ENCODE measurements around the gene LYPD8.
"Not testable (repeated sequence)": the region's sequence is repeated elsewhere in the genome, so short reads cannot be mapped to it uniquely, and the experiment has no call there.

Gene LYPD8, protein sequence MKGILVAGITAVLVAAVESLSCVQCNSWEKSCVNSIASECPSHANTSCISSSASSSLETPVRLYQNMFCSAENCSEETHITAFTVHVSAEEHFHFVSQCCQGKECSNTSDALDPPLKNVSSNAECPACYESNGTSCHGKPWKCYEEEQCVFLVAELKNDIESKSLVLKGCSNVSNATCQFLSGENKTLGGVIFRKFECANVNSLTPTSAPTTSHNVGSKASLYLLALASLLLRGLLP

DNA sequence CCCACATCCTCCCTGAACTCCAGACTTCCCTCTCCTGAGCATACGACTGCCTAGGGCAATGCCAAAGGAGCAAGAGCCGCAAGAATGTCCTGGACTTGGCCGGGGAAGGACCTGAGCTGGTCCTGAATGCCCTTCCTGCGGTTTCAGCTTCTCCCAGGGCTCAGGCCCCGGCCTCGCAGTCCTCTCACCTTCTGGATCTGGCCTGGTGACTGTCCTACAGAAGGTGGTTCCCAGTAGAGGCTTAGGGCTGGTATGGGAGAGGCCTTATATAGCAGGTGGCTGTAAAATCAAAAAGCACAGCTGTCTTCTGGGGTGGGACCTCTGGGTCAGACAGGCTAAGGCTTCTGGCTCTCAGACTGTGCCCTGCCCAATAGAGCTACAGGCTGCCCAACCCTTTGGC, at the start of gene LYPD8:
Gene LYPD8, minus strand, starts transcription at position 243 of the 400 bp plus-strand sequence. CDS start 4,678 bp downstream, outside the sequence.
- H3K4me3 ChIP-seq (ENCODE audit: low read depth, low read length) = no peak within 1 kb of the TSS

DNA sequence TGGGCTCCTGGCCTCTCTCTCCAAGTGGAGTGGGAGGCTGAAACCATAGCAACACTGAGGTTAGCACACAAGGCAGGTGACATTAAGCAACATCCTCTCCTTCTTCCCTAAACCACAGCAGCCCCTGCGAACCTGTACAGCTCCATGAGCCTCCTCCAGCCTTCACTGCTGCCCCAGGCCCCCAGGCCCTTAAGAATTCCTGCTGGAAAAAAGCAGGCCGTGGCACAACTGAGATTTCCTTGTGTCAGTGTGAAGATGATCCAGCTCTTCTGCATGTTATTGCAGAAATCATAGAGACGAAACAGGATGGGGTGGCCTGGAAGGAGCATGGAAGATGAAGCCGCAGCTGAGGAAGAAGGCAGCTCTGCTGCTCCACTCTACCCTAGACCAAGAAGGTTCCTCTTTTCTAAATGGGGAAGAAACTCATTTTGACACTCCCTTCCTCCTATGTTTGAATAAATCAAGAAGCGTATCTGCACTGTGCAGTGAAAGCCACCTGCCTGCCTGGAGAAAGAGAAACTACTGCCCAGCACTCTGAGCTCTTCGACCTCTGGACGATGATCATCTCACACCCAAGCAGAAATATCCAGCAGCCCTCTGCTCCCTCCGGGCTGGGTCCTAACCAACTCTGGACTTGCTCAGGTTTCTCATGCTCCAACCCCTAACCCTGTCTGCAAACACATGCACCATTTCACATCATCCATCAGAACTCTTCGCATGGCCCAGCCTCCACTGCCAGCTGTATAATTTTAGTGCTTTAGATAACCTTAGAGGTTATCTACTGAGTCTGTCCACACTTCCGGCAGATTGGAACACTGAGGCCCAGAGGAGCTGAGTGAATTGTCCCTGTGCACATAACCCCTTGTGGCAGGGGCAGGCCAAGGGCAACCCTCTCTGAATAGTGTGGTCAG, 49.5 kb upstream of the LYPD8 start:
- no peak overlapping the region for H3K4me3 ChIP-seq (ENCODE audit: low read depth, low read length)

DNA sequence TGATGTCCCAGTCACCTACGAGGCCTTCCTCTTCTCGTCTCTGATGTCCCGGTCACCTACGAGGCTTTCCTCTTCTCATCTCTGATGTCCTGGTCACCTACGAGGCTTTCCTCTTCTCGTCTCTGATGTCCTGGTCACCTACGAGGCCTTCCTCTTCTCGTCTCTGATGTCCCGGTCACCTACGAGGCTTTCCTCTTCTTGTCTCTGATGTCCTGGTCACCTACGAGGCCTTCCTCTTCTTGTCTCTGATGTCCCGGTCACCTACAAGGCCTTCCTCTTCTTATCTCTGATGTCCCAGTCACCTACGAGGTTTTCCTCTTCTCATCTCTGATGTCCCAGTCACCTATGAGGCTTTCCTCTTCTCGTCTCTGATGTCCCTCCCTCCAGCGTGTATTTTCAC, 47.9 kb upstream of the LYPD8 start:
- H3K4me3 ChIP-seq (ENCODE audit: low read depth, low read length) = not testable (repeated sequence)

DNA sequence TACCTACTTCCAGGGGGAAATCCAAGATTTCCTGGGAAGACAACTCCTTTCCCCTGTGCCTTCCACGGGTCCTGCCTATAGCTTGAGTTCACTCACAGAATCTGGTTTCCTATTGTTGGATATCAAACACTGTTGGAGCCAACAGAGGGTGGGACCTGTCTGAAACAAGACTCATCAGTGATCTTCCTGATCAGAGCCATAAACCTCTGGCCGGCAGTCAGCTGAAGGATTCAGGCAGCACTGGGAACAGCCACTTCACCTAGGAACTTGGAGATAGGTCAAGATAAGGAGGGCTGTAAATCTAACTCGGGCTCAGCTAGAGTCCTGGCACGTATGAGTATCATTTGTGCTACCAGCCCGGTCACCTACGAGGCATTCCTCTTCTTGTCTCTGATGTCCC, 46.9 kb upstream of the LYPD8 start:
- no peak overlapping the region for H3K4me3 ChIP-seq (ENCODE audit: low read depth, low read length)

DNA sequence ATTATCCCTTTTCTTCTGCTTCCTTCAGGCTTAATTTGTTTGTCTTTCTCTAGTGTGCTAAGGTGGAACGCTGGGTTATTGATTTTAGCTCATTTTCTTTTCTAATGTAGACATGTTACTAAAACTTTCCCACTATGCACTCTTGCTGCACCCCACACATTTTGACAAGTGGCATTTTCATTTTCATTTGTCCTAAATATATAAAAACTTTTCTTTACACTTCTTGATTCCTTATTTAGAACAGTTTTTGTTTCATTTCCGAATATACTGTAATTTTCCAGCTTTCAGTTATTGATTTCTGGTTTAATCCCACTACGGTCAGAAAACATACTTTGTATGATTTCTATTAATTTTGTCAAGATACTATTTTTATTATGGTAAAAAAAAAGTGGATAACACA, 44.9 kb upstream of the LYPD8 start:
- no peak overlapping the region for H3K4me3 ChIP-seq (ENCODE audit: low read depth, low read length)

DNA sequence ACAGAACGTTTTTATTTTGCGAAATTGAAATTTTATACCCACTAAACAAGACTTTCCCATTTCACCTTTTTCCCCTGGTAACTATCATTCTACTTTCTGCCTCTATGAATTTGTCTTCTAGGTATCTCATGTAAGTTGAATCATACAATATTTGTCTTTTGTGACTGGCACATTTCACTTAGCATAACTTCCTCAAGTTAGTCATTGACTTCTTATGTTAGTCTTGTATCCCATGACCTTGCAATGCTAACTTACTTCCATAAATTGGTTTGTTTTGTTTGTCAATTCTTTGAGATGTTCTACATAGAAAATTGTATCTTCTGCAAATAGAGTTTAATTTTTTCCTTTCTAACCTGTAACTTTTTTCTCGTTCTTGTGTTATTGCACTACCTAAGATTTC, 43.2 kb upstream of the LYPD8 start:
- H3K4me3 ChIP-seq (ENCODE audit: low read depth, low read length) = no peak overlapping the region

DNA sequence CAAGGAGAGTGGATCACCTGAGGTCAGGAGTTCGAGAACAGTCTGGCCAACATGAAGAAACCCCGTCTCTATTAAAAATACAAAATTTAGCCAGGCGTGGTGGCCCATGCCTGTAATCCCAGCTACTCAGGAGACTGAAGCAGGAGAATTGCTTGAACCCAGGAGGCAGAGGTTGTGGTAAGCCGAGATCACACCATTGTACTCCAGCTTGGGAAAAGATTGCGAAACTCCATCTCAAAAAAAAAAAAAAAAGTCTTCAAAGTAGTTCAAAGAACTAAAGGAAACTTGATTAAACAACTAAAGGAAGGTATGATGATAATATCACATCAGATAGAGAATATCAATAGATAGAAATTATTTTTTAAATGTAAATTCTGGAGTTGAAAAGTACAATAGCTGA, 39.1 kb upstream of the LYPD8 start:
- not testable (repeated sequence) for H3K4me3 ChIP-seq (ENCODE audit: low read depth, low read length)

DNA sequence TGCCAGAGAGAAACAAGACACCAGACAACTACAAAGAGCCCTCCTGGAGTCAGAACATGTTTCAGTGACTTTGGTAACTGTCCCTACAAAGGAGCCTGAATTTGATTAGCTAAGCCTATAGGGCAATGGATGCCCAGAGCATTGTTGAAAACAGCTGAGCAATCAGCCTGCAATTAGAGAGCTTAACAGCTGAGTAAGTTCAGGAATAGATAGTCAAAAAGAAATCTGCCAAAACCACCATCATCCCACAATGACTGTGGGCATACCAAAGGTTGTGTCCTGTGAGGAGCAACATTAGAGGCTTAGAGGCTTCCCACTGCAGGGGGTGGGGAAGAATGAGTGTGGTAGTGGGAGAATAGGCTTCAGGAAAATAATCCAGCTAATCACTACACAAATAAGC, 38.0 kb upstream of the LYPD8 start:
- no peak overlapping the region for H3K4me3 ChIP-seq (ENCODE audit: low read depth, low read length)

DNA sequence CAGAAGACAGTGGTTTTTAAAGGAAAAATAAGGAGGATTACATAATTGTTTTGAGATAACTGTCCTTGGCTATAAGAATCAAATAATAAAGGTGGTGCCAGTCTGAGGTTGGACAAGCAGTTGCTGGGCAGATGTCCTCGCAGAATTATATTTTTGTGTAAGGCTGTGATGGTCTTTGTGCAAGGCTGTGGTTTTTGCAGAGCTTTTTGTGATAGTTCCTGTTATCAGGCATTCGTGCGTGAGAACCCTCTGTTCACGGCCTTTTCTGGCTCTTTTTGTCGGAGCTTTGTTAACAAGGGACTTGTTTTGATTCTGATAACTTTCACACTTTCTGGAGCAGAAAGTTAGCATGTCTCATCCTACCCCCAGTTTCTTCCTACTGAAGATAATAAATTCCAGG, 36.8 kb upstream of the LYPD8 start:
- H3K4me3 ChIP-seq (ENCODE audit: low read depth, low read length) = no peak overlapping the region

DNA sequence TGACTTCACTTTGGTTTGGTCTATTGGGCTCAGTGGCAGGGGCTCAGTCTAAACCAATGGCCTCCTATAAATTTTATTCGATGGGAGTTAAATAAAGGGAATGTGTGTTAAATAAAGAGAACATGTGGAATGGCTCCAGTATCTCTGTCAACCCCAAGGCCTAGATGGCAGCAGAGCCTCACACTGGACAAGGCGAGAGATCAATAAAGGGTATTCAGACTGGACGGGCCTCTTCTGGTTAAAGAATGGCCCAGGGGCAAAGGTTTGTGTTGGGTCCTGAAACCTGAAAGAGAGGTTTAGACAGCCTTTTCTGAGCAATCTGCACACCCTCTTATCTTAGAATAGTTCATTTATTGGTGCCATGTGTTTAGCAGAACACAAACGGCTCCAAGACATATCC, 35.5 kb upstream of the LYPD8 start:
- H3K4me3 ChIP-seq (ENCODE audit: low read depth, low read length) = no peak overlapping the region

DNA sequence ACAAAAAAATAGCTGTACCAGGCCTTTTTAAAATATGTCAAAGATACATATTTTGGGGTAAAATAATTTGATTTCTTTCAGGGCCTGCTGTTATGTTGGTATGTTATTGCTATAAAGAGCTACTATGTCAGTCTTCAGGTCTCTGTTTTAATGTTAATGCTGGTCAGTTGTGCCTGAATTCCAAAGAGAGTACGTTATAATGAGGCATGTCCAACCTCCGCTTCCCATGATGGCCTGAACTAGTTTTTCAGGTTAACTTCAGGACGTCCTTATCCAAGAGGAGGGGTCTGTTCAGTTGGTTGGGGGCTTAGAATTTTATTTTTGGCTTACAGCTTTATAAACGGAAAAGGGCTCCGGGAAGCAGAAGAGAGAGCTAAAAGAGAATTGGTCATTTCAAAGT, 34.9 kb upstream of the LYPD8 start:
- no peak overlapping the region for H3K4me3 ChIP-seq (ENCODE audit: low read depth, low read length)

DNA sequence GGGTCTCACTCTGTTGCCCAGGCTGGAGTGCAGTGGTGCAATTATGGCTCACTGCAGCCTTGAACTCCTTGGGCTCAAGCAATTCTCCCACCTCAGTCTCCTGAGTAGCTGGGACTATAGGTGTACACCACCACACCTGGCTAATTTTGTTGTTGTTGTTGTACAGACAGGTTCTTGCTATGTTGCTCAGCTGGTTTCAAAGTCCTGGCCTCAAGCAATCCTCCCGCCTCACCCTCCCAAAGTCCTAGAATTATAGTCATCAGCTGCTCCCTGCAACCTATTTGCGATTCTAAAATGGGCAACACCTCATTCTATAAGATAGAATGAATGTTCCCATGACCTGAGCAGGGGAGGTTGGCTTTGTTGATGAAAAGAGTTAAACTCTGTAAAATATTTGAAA, 33.8 kb upstream of the LYPD8 start:
- not testable (repeated sequence) for H3K4me3 ChIP-seq (ENCODE audit: low read depth, low read length)

DNA sequence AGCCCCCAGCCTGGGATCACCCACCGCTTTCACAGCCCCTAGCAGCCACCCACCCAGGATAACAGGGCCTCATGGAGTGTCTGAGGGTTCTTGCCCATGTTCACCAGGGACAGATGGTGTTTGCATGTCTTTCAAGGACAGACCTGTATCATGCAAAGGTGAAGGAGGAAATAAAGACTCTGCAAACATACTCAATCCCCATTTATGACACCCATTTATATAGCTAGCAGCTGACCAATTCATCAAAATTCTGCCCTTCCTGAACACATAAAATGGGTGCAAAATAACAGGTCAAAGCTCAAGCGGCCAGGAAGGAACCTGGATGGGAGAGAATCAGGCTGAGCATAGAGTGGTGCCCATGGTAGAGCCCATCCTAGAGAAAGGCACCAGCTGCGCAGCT, 32.8 kb upstream of the LYPD8 start:
- H3K4me3 ChIP-seq (ENCODE audit: low read depth, low read length) = no peak overlapping the region

DNA sequence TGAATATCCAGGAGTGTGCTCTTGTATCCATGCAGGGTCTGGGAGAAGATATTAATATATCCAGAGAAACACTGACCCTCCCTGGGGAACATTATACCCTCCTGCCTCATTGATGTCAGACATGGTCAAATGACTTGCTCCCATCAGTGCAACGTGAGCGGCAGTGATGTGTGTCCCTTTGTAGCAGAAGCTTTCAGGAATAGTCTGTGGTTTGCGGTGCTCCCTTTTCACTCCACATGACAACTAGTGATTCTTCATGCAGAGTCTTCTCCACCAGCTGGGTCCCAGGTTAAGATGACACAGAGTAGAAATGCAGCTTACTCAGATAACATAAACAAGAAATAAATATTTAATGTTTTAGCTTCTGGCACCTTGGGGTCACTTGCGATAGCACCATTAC, 31.9 kb upstream of the LYPD8 start:
- no peak overlapping the region for H3K4me3 ChIP-seq (ENCODE audit: low read depth, low read length)

DNA sequence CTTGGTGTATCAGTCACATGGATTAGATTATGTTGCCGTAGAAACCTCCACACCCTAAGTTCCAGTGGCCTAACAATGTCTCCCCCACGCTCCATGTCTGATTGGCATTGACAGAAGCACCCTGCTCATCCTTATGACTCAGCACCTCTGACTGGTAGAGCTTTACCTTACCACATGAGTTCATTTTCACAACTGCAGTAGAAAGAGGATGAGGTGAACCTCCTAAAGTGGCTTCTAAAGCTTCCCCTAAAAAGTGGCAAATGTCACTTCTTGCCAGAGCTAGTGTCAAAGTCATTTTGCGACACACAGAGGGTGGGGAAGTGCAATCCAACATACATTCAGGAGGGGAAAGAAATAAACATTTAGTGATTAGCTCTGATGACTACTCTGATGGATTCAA, 30.6 kb upstream of the LYPD8 start:
- H3K4me3 ChIP-seq (ENCODE audit: low read depth, low read length) = no peak overlapping the region

DNA sequence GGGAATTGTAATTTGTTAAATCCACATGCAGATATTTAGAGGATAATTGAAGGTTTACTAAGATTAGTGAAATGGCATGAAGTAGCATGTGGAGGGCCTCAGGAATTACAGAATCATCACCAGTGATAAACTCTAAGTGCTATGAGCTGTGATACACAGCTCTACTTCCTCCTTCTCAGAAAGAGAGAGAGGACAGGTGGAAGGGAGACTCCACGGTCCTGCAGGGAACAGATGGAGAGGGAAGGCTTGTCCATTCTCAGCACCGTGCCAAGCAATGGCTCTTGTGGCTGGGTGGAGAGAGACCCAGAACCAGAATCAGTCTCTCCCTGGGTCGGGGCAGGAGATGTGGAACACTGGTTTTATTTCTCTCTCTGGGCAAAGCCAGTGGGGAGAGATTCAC, 27.8 kb upstream of the LYPD8 start:
- no peak overlapping the region for H3K4me3 ChIP-seq (ENCODE audit: low read depth, low read length)

DNA sequence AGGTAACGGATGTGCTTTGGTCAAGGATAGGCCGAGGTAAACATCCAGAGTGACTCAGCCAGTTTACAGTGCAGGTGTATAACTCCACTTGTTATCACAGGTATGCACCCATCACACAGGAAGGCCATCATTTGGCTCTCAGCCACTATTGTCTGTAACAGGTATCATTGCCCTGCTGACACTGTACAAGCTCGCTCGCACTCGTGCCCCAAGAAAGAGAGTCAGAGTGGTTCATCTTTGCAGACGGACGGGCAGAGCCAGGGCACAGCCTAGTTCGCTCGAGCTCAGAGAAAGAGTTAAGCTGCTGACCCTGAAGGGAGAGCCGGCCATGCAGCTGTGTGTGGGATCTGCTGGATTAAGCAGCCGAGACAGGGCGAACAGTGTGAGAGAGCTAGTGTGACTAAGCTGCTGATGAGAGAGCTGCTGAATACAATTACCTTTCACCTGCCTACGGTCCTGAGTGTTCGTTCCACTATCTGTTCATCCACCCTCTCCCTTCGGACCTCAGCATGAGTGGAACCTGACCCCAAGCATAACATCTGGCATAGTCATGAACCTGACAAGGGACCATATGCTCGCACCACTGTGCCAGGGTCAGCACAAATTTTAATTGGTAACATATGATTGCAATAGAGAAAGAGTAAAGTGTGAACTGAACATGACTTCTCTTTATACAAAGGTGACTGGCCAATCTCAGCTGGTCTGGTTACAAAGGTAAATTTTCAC, 27.0 kb upstream of the LYPD8 start:
- H3K4me3 ChIP-seq (ENCODE audit: low read depth, low read length) = no peak overlapping the region

DNA sequence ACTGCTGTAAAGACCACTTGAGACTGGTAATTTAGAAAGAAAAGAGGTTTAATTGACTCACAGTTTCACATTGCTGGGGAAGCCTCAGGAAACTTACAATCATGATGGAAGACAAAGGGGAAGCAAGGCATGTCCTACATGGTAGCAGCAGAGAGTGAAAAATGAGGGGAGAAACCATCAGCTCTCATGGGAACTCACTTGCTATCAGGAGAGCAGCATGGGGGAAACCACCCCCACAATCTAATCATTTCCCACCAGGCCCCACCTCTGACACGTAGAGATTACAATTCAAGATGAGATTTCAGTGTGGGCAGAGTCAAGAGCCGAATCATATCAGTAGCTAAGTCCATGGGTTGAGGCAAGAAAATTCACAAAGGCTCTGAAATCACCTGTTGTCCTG, 23.8 kb upstream of the LYPD8 start:
- H3K4me3 ChIP-seq (ENCODE audit: low read depth, low read length) = no peak overlapping the region

DNA sequence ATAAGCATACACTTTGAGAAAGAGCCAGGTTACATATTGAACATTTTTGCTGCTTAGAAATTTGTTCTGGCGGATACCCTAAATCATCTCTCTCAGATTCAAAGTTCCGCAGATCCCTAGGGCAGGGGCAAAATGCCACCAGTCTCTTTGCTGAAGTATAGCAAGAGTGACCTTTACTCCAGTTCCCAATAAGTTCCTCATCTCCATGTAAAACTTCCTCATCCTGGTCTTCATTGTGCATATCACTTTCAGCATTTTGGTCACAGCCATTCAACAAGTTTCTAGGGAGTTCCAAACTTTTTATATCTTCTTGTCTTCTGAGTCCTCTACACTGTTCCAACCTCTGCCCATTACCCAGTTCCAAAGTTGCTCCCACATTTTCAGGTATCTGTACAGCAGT, 23.3 kb upstream of the LYPD8 start:
- no peak overlapping the region for H3K4me3 ChIP-seq (ENCODE audit: low read depth, low read length)

DNA sequence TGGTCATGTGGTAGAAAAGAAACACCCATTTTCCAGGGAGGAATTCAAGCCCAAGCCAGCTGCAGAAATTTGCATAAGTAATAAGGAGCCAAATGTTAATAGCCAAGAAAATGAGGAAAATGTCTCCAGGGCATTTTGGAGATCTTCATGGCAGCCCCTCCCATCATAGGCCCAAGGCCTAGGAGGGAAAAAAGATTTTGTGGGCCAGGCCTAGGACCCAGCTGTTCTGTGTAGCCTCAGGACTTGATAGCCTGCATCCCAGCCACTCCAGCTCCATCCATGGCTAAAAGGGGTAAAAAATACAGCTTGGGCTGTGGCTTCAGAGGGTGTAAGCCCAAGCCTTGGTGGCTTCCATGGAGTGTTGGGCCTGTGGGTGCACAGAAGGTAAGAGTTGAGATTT, 21.4 kb upstream of the LYPD8 start:
- no peak overlapping the region for H3K4me3 ChIP-seq (ENCODE audit: low read depth, low read length)

DNA sequence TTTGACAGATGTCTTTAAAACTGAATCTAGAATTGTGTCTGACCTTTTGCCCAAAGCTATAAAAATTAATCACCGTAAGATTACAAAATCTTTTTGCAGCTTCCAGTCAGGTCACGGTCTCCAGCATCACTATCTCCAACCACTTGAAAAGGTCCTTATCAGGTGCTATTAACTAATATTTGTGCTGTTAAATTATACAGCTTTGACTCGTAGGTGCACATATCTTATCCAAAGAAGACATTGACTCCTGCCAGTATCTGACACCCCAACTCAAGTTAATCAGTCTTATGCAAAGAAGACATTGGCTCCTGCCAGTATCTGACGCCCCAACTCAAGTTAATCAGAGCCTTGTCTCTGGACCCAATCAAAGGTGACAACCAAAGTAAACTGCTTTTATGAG, 19.9 kb upstream of the LYPD8 start:
- H3K4me3 ChIP-seq (ENCODE audit: low read depth, low read length) = no peak overlapping the region

DNA sequence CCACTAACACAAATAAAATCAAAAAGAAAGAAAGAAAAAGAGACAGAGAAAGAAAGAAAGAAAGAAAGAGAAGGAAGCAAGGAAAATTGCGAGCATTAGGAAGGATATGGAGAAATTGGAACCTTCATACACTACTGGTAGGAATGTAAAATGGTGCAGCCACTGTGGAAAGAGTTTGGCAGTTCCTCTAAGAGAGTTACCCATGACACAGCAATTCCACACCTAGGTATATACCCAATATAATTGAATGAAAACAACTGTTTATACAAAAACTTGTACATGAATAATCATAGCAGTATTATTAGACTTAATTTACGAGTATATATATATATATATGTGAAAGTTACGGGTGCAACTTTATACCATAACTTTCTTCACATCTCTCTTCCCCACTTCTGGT, 4.1 kb upstream of the LYPD8 start:
- no peak overlapping the region for H3K4me3 ChIP-seq (ENCODE audit: low read depth, low read length)
